NCI-H1092 (cell line): Measurements from ENCODE around the gene GPR119.
"Not testable (repeated sequence)": the region's sequence is repeated elsewhere in the genome, so short reads cannot be mapped to it uniquely, and the experiment has no call there.

Source experiments
- DNase-seq: peaks from one replicate; lab custom pipeline; 2025; lab: John Stamatoyannopoulos, UW

The GPR119 gene

GRCh38 chrX:130339408-130340222 is 45.9 kb downstream of the GPR119 start, which contains the start of gene SLC25A14:
Gene SLC25A14 (plus strand): TSS chrX:130339919. CDS start chrX:130340279, 360 bp downstream.
- peak; percentile 85 for DNase-seq

GRCh38 chrX:130338869-130339268 is 46.6 kb downstream of the GPR119 start:
- DNase-seq: not testable (repeated sequence)

- DNase-seq: no peak
These were observed 48.9 kb downstream of the GPR119 start for GRCh38 chrX:130336531-130336930.
